H1 (cell line): ENCODE measurements around the gene ST3GAL3.

ENCODE experiments used
- CTCF ChIP-seq, 3 experiments: IDR thresholded peaks; 1 replicate in 2 of 3; 2 replicates in 1 of 3; pipeline versions ENCODE4 v1.5.1 to v1.6.1; 2011; ENCODE audit warnings: low read length in 3 of 3, mild to moderate bottlenecking in 3 of 3, inconsistent platforms in 2 of 3, low read depth in 1 of 3, moderate library complexity in 1 of 3; ENCODE audit not compliant: insufficient read depth in 1 of 3; ENCODE audit errors: control extremely low read depth in 1 of 3
- GABPA ChIP-seq: IDR thresholded peaks from 2 replicates; pipeline ENCODE4 v1.6.1; 2011; ENCODE audit warnings: mild to moderate bottlenecking, low read length, moderate library complexity, borderline replicate concordance; ENCODE audit not compliant: insufficient read depth
- JUND ChIP-seq: IDR thresholded peaks from 2 replicates; pipeline ENCODE4 v1.6.1; 2011; ENCODE audit warnings: mild to moderate bottlenecking, improper control_type of control experiment, low read length
- NRF1 ChIP-seq: IDR thresholded peaks from 2 replicates; pipeline ENCODE4 v1.6.1; 2011; ENCODE audit warnings: mild to moderate bottlenecking, low read depth, low read length, improper control_type of control experiment

- no peak for TF ChIP-seq JUND
- no peak for TF ChIP-seq NRF1
- TF ChIP-seq GABPA, result no peak
- TF ChIP-seq CTCF (IDR thresholded peaks at IDR 0.05; ENCODE audit: control extremely low read depth in 1 of 3, insufficient read depth in 1 of 3, low read depth in 1 of 3, low read length in 3 of 3), result no peak
Observed at GRCh38 chr1:43666608-43667007, 40.7 kb upstream of the ST3GAL3 start.
